GM21367 (cell line): Measurements from ENCODE around the gene AKAP8L.

Experiments used
- ATAC-seq: cut with Tn5 transposase; IDR thresholded peaks from one replicate; pipeline ENCODE4 v1.9.1; 2021; ENCODE audit not compliant: unreplicated experiment

AKAP8L gene, protein sequence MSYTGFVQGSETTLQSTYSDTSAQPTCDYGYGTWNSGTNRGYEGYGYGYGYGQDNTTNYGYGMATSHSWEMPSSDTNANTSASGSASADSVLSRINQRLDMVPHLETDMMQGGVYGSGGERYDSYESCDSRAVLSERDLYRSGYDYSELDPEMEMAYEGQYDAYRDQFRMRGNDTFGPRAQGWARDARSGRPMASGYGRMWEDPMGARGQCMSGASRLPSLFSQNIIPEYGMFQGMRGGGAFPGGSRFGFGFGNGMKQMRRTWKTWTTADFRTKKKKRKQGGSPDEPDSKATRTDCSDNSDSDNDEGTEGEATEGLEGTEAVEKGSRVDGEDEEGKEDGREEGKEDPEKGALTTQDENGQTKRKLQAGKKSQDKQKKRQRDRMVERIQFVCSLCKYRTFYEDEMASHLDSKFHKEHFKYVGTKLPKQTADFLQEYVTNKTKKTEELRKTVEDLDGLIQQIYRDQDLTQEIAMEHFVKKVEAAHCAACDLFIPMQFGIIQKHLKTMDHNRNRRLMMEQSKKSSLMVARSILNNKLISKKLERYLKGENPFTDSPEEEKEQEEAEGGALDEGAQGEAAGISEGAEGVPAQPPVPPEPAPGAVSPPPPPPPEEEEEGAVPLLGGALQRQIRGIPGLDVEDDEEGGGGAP

GRCh38 chr19:15418579-15419412 lies at the start of gene AKAP8L:
Gene AKAP8L, minus strand, starts transcription at chr19:15418988. Its CDS starts 65 bp downstream, at chr19:15418923.
- ATAC-seq = peak; percentile 82

DNA sequence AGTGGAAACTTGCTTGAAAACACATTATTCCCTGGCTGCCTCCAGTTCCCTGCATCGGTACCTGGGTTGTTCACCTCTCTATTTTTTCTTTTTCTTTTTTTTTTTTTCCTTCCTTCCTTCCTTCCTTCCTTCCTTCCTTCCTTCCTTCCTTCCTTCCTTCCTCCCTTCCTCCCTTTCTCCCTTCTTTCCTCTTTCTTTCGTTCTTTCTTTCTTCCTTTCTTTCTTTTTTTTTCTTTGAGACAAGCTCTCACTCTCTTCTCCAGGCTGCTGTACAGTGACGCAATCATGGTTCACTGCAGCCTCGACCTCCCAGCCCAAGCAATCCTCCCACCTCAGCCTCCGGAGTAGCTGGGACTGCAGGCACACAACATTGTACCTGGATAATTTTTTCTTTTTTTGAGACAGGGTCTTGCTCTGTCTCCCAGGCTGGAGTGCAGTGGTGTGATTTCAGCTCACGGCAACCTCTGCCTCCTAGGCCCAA lies 49.0 kb upstream of the AKAP8L start:
- ATAC-seq = no peak

DNA sequence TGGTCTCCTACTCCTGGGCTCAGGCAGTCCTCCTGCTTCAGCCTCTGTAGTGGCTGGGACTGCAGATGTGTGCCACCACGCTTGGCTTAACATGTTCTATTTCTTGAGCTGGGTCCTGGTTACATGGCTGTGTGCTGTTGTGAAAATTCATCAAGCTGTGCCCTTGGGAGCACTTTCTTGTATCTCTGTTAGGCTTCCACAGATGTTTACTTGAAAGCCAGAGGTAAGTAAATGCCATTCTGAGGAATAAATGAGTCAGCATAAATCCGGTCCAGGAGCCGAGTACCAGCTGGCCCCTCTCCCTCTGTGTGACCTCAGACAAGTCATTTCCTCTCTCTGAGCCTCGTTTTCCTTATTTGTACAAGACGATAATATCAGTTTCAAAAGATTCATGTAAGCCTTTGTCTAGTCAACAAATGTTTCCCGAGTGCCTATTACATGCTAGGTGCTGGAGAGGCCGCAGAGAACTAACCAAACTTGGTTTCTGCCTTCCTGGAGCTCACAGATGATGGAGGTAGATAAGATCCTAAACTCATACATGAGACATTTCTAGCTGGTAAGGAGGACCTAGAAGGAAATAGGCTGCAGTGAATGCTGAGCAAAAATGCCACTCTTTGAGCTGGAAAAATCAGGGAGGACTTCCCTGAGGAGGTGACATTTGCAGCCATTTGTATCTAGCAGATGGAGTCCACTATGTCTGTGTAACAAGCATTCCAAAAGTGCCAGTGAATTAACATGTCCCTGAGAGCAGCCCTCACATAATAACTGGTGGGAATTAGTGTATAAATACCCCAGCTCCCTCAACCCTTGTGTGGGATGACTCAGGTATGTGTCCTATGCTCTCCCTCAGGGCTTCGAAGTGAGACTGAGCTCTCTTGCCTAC lies 48.3 kb upstream of the AKAP8L start:
- no peak for ATAC-seq

DNA sequence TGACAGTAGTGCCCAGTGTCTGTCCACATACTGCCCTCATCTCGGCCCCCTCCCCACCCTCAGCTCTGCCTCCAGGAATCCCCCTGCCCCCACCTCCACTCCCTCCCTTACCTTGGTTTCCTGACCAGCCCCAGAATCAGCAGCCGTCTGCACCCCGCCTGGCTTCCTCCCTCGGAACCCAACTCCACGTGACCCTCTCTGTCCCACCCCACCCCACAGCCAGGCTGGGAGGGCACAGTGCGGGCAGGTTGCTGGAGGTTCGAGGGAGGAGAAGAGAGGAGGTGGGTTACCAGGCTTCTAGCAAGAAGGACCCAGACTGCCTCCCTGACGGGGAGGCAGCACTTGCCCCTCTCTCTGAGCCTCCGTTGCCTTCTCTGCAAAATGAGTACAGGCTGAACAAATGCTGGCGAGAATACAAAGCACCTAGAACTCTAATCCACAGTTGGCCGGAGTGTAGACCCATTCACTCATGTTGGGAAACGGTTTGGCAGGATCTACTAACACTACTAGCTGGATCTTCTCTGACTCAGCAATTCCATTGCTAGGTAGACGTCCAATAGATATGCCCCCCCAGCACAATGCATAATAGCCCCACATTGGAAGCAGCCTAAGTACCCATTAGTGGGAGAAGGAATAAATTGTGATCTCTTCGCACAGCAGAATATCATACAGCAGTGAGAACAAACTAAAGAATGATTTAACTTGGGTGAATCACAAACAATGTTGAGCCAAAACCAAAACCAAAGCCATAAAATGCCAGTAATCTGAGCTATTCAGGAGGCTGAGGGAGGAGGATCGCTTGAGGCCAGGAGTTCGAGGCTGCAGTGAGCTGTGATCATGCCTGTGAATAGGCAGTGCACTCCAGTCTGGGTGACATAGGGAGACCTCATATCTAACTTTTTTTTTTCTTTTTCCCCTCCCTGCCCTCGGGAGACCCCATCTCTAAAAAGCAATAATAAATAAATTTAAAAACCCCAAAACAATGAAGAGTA lies 45.9 kb upstream of the AKAP8L start, which contains the start of gene RASAL3:
TSS of gene RASAL3 (minus strand) at position 151 of the 992 bp plus-strand sequence. CDS start 186 bp downstream, outside the sequence.
- ATAC-seq = peak; percentile 44

DNA sequence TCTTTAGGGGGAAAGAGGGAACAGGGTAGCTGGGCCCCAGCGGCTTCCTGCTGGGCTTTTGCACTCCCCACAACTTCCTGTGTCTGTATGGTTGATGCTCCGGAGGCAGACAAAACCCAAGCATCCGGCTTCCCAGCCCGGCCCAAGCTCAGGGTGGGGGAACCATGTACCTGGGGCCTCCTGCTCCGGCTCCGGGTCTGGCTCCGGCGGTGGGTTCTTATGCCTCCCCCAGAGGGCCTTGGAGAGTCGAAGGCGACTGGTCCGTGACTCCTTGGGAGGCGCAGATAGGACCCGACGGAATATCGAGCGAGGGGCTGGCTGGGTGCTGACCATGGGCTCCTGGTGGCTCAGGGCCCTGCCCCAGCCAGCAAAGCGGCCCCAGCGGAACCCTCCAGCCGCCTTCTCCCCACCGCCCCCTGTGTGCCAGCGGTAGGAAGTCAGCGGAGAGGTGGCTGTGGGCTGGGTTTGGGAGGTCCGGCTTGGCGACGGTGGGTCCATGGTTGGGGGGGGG lies 45.1 kb upstream of the AKAP8L start:
- peak; percentile 20 for ATAC-seq

GRCh38 chr19:15461694-15462093 lies 42.9 kb upstream of the AKAP8L start:
- no peak for ATAC-seq

- ATAC-seq = no peak
Measured at GRCh38 chr19:15457701-15458484, 39.1 kb upstream of the AKAP8L start.

DNA sequence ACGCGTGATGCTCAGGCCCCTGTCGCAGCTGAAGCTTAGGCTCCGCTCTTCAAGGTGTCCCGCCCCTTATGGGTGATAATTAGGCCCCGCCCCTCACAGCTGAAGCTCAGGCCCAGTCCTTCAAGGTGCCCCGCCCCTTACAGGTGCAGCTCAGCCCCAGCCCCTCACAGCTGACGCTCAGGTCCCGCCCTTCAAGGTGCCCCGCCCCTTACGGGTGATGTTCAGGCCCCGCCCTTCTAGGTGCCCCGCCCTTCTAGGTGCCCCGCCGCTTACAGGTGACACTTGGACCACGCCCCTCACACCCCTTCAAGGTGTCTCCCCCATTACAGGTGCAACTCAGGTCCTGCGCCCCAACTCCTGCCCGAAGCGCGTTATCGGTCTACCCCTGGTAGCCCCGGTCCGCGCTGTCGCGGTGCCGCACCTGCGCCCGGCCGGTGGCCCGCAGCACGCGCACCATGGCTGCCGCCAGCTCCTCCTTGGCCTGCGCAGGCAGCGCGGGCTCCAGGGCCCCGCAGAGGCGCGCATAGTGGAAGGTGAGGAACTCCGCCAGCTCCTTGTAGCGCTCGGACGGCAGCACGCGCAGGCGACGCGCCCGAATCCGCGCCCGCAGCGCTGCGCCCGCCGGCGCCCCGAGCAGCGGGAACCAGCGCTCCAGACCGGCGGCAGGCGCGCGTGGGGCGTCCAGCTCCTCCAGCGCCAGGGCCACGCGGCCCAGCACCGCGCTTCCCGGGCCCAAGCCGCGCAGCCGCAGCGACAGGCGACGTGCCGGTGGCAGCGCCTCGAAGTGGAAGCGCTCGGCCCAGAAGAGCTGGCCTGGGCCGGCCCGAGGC lies 38.3 kb upstream of the AKAP8L start:
- no peak for ATAC-seq

DNA sequence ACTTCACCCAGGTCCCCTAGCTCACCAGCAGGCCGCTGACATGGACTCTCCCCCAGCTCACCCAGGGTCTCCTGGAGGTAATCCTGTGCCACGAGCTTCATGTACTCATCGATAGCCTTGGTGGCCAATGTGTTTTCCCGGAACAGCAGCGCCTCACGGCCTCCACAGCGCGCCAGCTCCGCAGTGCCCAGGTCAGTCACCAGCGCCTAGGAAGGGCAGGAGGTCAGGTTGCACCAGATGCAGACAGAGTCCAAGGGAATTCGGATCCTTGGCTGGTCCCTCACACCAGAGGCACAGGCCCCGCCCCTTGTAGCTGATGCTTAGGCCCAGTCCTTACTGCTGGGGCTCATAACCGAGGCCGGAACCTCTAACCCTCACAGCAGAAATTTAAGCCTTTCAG lies 37.7 kb upstream of the AKAP8L start:
- ATAC-seq = no peak

DNA sequence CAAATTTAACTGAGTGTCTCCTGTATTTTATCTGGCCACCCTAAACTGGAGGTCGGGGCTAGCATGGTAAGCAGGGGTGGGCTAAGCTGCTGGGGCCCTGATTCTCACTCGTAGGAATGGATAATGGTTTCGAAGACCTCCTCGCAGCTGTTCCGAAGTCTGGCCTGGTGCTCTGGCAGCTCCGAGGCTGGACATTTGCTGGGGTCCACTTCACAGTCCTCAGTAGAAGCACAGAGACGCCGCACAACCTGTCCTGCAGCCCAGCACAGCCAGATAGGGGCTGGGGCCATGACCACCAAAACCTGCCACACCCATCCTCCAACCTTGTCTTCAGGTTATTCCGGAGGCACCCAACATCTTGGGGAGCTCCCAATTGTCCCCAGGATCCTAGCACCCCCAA lies 37.2 kb upstream of the AKAP8L start:
- ATAC-seq = no peak

DNA sequence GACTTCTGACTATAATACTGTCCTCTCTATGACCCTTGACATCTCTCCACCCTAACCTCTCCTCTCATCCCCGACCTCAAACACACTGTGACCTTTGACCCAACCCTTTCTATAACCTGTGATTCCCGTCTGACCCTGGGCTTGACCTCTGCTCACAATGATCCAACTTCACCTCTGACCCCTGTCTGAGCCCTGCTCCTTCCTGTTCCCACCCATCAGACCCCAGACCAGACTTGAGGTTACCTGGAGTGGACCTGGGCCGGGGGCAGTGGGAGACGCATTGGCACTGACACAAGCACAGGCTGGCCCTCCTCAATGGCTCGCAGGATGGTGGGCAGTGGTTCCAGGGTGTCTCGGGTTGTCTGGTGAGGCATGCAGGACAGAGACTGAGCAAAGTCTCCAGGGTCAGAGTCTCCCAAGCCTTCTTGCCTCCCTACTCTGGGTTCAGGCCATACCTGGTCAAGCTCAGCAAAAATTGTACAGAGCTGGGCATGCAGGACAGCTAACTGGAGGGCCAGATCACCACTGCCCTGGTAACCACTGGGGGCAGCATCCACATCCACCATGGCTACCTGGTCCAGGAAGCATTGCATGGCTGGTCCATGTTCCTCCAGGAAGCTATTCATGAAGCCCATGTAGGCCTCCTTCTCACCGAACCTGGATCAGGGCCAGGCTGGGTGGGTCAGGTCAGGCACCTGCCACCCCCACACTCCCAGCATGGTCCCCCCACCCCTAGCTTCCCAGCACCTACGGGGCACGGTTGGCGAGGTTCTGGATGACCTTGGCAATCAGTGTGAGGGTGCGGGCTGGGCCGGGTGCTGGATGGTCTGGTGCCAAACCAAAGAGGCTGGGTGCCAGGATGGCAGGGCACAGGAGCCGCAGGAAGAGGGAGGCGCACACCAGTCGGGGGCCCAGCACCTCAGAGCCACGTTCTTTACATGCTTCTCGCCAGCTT lies 35.4 kb upstream of the AKAP8L start:
- ATAC-seq = no peak

DNA sequence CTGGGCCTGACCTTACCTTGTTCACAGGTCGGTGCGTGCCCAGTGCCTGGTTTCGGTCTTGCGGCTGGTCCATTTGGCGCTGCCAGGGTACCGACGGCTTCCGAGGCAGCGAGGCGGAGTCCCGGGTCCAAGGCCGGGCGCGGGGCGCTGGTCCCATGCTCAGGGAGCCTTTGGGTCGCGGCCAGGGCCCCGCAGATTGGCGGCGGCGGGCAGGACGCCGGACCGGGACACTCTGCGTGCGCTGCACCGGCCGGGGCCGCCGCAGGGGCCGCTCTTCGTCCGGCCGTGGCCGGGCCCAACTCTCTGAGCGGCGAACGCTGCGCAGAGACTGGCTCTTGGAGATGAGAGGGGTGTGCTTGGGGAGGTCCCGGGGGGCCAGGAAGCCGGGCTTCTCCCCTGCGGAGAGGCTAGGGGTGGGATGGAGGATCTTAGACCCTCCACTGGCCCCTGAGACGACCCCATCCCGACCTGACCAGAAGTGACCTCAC lies 34.3 kb upstream of the AKAP8L start:
- no peak for ATAC-seq

DNA sequence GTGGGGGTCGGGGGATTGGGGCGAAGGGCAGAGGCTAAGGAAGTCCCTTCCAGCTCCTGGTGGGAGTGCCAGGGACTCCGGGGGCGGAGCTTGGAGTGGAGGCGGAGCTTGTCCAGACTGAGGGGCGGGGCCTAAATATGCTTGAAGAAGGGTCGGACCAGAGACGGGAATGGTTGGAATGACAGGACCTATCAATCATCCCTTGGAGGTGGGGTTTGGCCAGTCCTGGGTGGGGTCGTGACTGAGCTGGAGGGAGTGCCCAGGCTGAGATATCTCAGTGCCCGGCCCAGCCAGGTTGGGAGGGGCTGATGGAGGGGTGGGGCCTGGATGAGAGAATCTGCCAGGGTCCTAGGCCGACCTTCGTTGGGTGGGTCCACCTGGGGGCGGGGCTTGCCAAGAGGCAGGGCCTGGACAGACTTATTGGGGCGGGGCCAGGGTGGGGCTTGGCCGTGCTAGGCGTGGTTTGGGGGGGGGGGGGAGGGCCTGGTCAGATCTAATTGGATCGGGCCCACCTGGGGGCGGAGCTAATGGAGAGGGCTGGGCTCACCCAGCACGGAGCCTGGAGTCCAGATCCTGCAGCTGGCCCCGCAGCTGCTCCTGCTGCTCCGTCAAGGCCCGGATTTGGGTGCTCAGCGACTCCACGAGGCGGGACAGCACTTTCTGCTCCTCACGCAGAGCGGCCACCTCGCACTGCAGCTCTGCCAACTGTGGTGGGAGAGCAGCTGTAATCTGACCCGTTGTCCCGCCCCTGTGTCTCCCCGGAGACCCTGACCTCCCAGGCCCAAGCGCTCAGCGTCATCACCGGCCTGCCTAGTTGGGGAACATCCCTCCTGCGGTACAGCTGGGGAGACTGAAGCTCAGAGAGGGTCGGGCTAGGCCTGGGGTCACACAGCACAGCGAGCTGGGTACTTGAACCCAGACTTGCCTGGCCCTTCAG lies 33.6 kb upstream of the AKAP8L start:
- ATAC-seq = no peak

- no peak for ATAC-seq
Measured at GRCh38 chr19:15450528-15450890, 31.7 kb upstream of the AKAP8L start.
